Activated CD8-positive, alpha-beta memory T cell treated with anti-CD3 and anti-CD28 coated beads, Interleukin-2, amount 50 U/mL, for 1 hour (primary cell): Measurements from ENCODE around the gene ACTR8.
"Not testable (repeated sequence)": the region's sequence is repeated elsewhere in the genome, so short reads cannot be mapped to it uniquely, and the experiment has no call there.

Experiments used
- DNase-seq: peaks from one replicate; pipeline ENCODE4 v3.0.0-alpha.2; 2020; ENCODE audit errors: extremely low read depth

Gene ACTR8

GRCh38 chr3:53881691-53882593 is at the start of gene ACTR8:
Gene ACTR8, minus strand, starts transcription at chr3:53882152. Its CDS starts 51 bp downstream, at chr3:53882101.
- DNase-seq: peak; percentile 54

- DNase-seq: not testable (repeated sequence)
Observed at GRCh38 chr3:53927208-53927872, 45.4 kb upstream of the ACTR8 start.

- DNase-seq: no peak
Observed at GRCh38 chr3:53921296-53921695, 39.3 kb upstream of the ACTR8 start.

GRCh38 chr3:53919741-53920140 is 37.8 kb upstream of the ACTR8 start:
- no peak for DNase-seq

GRCh38 chr3:53913401-53913800 is 31.4 kb upstream of the ACTR8 start:
- no peak for DNase-seq

- no peak for DNase-seq
Observed at GRCh38 chr3:53902711-53903110, 20.8 kb upstream of the ACTR8 start.

- DNase-seq: no peak
Observed at GRCh38 chr3:53902067-53902466, 20.1 kb upstream of the ACTR8 start.

GRCh38 chr3:53900666-53901331 is 18.8 kb upstream of the ACTR8 start:
- no peak for DNase-seq

- DNase-seq: no peak
Observed at GRCh38 chr3:53899750-53900149, 17.8 kb upstream of the ACTR8 start.

- no peak for DNase-seq
Observed at GRCh38 chr3:53892286-53892637, 10.3 kb upstream of the ACTR8 start.

- peak; percentile 96 for DNase-seq
Observed at GRCh38 chr3:53891497-53892285, 9.7 kb upstream of the ACTR8 start, which contains the start of gene SELENOK. Gene SELENOK, minus strand, starts transcription at chr3:53891859.

- peak; percentile 59 for DNase-seq
Observed at GRCh38 chr3:53890726-53891475, 8.9 kb upstream of the ACTR8 start.

- no peak for DNase-seq
Observed at GRCh38 chr3:53888232-53888631, 6.3 kb upstream of the ACTR8 start.

GRCh38 chr3:53887446-53887845 is 5.5 kb upstream of the ACTR8 start:
- no peak for DNase-seq

- no peak for DNase-seq
Observed at GRCh38 chr3:53885239-53885638, 3.3 kb upstream of the ACTR8 start.

- DNase-seq: no peak
Observed at GRCh38 chr3:53884623-53885022, 2.7 kb upstream of the ACTR8 start.

- DNase-seq: no peak
Observed at GRCh38 chr3:53883008-53883407, 1.1 kb upstream of the ACTR8 start.

GRCh38 chr3:53880396-53881345 is 1.3 kb downstream of the ACTR8 start:
- no peak for DNase-seq

- DNase-seq: no peak
Observed at GRCh38 chr3:53865732-53866499, 16.0 kb downstream of the ACTR8 start.
